ENCODE results near the gene CTNND2.

CTNND2 gene

GRCh38 chr5:11298877-11299276 lies 605.4 kb downstream of the CTNND2 start:
- no peak for DNase-seq

DNA sequence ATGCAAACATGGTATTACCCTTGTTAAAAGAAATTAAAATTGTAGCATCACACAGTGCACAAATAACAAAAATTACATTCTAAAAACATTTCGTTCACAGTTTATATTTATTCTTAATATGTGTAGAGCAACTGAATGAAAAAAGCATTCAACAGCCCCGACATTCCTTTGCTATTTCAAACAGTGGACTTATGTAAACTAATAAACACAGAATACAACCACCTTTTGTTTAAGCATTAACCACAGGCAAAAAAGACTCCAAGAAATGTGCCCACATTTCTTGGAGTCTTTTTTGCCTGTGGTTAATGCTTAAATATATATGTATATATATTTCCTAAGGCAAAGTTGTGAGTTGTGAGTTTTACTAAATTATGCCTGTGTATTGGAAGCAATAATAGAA lies 610.7 kb downstream of the CTNND2 start:
- no peak for DNase-seq

DNA sequence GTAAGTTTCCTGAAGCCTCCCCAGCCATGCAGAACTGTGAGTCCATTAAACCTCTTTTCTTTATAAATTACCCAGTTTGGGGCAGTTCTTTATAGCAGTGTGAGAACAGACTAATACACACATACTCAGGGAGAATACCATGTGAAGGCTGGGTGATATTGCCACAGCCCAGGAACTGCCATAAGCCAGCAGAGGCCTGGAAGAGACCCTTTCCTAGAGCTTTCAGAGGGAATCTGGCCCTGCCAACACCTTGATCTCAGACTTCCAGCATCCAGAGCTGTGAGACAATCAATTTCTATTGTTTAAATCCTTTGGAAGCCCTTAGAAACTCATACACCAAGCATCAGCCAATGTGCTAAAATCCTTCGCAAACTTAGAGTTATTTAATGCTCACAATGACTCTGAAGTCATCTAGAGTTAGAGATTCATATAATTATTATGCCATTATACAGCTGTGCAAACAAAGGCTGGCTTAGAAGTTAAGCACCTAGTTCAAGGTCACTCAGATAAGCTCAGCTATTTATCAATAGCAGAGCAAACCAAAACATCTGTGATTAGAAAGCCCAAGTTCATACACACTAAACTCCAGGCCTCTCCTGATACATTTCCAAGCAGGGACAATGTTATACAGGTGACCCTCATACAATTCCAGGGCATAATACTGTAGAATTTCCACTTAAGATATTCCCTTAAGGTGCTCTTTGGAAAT lies 611.4 kb downstream of the CTNND2 start:
- no peak for DNase-seq

- DNase-seq, result no peak
Measured at GRCh38 chr5:11289733-11290132, 614.5 kb downstream of the CTNND2 start.

DNA sequence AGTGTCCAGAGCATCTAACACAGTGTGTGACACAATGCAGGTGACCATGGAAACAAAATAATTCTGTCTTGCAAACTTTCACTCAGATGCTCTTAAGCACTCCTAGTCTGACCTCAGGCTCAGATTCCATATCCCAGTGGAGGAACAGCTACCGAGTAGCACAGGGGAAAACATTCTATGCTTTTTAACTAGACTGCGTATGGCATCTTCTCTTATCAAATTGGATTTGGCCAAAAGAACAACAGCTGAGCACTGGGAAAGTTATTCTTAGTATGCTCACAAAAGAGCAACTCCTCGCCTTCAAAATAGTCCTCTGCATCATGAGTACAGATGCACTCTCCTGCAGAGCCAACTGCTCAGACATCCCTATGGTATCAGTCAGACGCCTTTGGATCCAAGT lies 615.0 kb downstream of the CTNND2 start:
- DNase-seq, result no peak

- no peak for DNase-seq
Measured at GRCh38 chr5:11281842-11282241, 622.4 kb downstream of the CTNND2 start.

GRCh38 chr5:11277323-11277722 lies 626.9 kb downstream of the CTNND2 start:
- no peak for DNase-seq

- no peak for DNase-seq
Measured at GRCh38 chr5:11273180-11273903, 630.9 kb downstream of the CTNND2 start.

GRCh38 chr5:11269515-11269914 lies 634.7 kb downstream of the CTNND2 start:
- no peak for DNase-seq

- DNase-seq, result no peak
Measured at GRCh38 chr5:11268891-11269290, 635.4 kb downstream of the CTNND2 start.

- DNase-seq, result no peak
Measured at GRCh38 chr5:11266331-11266730, 637.9 kb downstream of the CTNND2 start.

- no peak for DNase-seq
Measured at GRCh38 chr5:11261241-11261640, 643.0 kb downstream of the CTNND2 start.

DNA sequence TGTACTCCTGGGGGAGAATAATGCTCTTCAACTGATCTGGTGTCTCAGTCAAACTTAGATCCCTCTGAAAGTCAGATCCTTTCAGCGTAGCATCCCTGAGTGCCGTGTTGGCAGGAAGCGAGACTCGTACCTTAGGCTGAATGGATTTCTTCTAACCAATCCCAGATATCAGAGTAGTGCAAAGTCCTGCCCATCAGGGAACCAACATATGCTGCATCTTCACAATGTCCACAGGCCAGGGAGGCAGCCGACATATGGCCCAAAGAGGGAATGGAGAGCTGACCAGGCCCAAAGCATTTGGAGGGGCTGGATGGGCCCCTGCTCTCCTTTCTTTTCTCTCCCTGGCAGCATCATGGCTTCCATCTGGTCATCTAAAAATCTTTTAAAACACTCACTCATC lies 646.2 kb downstream of the CTNND2 start:
- DNase-seq, result no peak

DNA sequence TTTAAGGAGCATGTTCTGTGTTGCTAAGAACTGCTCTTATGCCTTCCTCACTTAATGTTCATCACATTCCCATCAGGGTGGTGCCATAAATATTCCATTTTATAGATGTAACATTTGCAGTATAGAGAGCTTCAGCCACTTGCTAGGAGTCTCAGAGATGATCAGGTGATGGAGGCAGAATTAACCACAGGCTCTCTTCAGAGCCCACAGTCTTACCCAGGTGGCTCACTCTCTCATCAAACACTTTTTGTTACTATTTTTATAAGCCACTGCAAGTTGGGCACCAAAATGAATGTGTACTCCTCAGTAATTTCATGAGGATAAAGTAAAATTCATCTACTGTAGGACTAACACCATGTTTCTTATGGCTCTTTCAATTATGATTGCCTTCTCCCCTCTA lies 651.7 kb downstream of the CTNND2 start:
- no peak for DNase-seq

GRCh38 chr5:11252075-11252474 lies 652.2 kb downstream of the CTNND2 start:
- no peak for DNase-seq

GRCh38 chr5:11251247-11251646 lies 653.0 kb downstream of the CTNND2 start:
- no peak for DNase-seq

DNA sequence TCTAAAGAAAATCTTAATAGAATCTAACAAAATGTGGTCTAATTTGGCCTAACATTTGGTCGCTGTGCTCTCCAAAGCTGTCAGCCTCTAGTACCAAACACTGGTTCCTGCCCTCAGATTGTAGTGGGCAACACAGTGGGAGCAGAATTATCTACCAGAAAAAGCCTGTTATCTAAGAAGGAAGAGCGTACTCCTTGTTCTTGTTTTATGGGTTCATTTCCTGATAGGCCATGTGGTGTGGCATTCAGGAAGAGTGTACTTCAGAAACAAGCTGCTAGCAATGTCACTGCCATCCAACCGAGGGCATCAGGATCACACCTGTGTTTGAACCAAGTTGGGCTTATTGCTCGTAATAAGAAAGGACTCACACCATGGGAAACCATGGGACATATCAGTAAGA lies 655.3 kb downstream of the CTNND2 start:
- DNase-seq, result no peak

DNA sequence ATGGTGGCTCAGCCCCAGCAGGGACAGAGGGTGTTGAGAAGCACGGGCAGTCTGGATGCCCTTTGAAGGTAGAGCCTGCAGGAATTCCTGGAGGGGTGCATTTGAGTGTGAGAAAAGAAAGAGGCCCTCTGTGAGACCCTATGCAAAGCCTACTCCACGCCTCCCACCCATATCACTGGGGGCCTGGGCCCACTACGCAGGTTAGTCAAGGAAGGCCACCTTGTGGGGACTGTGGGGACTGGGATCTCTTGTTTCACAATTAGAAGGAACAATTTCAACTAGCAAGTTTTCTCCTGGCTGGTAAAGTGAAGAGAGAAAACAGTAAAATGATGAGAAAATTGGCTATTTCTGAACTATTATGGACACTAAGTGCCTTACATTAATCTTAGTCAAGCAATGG lies 657.0 kb downstream of the CTNND2 start:
- no peak for DNase-seq

- no peak for DNase-seq
Measured at GRCh38 chr5:11240293-11241190, 663.7 kb downstream of the CTNND2 start.

GRCh38 chr5:11239261-11240015 lies 664.8 kb downstream of the CTNND2 start:
- DNase-seq, result no peak

DNA sequence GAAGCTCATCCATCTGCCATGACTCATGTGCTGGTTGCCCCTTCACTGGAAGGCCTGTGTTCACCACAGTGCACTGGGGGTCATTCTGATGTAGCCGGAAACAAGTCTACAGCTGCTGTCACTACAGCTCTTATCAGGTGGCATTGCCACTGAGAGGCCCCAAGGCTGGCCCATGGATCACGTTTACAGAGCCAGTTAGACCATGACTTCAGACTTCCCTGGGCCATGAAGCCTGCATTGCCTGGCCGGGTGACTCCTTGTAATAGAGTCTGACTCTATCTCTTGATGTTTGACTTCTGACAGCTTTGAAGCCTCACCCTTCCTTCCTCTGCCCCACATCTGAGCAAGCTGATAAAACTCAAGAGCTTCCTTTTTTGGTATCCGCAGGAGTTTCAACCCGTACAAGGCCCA lies 669.7 kb downstream of the CTNND2 start:
- DNase-seq, result no peak

DNA sequence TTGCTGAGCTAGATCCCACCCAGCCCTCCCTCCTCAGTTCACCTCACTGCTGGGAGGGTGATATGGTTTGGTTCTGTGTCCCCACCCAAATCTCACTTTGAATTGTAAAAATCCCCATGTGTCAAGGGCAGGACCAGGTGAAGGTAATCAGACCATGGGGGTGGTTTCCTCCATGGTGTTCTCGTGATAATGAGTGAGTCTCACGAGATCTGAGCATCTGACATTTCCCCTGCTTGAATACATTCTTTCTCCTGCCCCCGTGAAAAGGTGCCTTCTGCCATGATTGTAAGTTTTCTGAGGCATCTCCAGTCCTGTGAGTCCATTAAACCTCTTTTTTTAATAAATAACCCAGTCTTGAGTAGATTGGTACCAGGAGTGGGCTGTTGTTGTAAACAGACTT lies 673.4 kb downstream of the CTNND2 start:
- no peak for DNase-seq

GRCh38 chr5:11227064-11227463 lies 677.2 kb downstream of the CTNND2 start:
- DNase-seq, result no peak
